Adrenal gland (tissue), 12 donors: ENCODE results near the gene GORAB. TPM values are rescaled to one million over a fixed set of nuclear protein-coding genes. Genes with fewer than 3 reads are reported as not detected.

ENCODE experiments used
- DNase-seq, 7 donors: peaks; one replicate each; pipeline ENCODE4 v3.0.0-alpha.2; 2019 to 2020
- H3K27ac ChIP-seq, 5 donors: fragments of 200-600 bp; sonication (generic) in 4 of 5; 1 replicate in 3 of 5; 2 replicates in 2 of 5; pipeline versions ENCODE4 v1.5.1 to v1.8.0; 2016 to 2020; ENCODE audit warnings: mild to moderate bottlenecking in 1 of 5
- H3K27me3 ChIP-seq: fragments of 200-600 bp; 2 replicates; pipeline ENCODE4 v1.8.0; 2021
- H3K36me3 ChIP-seq, 2 donors: fragments of 200-600 bp; replicated peaks in 1 of 2; 1 replicate in 1 of 2; 2 replicates in 1 of 2; pipeline versions ENCODE4 v1.5.1 to v1.8.0; 2018 to 2022
- H3K4me1 ChIP-seq, 2 donors: fragments of 200-600 bp; replicated peaks in 1 of 2; 1 replicate in 1 of 2; 2 replicates in 1 of 2; pipeline versions ENCODE4 v1.5.1 to v1.8.0; 2018 to 2021
- H3K4me3 ChIP-seq, 4 donors: fragments of 200-600 bp; sonication (generic) in 3 of 4; one replicate each; pipeline ENCODE4 v1.5.1; 2016 to 2018
- H3K9me3 ChIP-seq, 3 donors: fragments of 200-600 bp; sonication (generic) in 1 of 3; replicated peaks in 1 of 3; 1 replicate in 2 of 3; 2 replicates in 1 of 3; pipeline versions ENCODE4 v1.5.1 to v1.8.0; 2016 to 2021
- POLR2A ChIP-seq, 2 donors: fragments of 450-650 bp; IDR thresholded peaks; one replicate each; pipeline ENCODE4 v1.6.1; 2017; ENCODE audit warnings: antibody characterized with exemption in 2 of 2, mild to moderate bottlenecking in 2 of 2, moderate library complexity in 1 of 2
- WGBS, 4 donors: extraction: QIAGEN DNeasy Blood & Tissue Kit in 2 of 4; methylation state at CpG; one replicate each; pipeline versions ENCODE4 v1.1.5 to v1.1.7; 2013 to 2017; 5-methylcytosine and 5-hydroxymethylcytosine counted together
- intact Hi-C, 2 donors: fragments of 100-400 bp; cut with DNase I; formaldehyde crosslinking; loops; one replicate each; pipeline versions ENCODE4 v1.14.1 to v1.15.0; 2022 to 2023
- polyA plus RNA-seq, 3 donors: library from polyadenylated mRNA; stranded (reverse); fragments of 200-250 nt in 2 of 3; fragments of 350-450 nt in 1 of 3; fragmentation: Illumina TruSeq in 1 of 3; extraction: RNeasy Lipid Tissue Mini Kit (QIAGEN cat#74804) in 1 of 3; gene quantifications; one replicate each; pipeline ENCODE4 v1.2.3, GENCODE V29; 2013 to 2014
- total RNA-seq, 9 donors: library from RNA; depleted of rRNA in 4 of 9; stranded (reverse); fragments of >200 nt in 4 of 9; fragments of 120-200 nt in 1 of 9; fragmentation: NEBNext Ultra II Directional in 1 of 9; extraction: Animal tissue kit (Norgen Biotek cat#: 25700) in 1 of 9; gene quantifications; one replicate each; pipeline versions ENCODE4 v1.1.0 to v1.2.4, GENCODE V29; 2013 to 2023
- TF ChIP-seq, protein P1 (sequence below), 6 experiments: fragments of 450-650 bp in 4 of 6; fragments of 200-600 bp in 2 of 6; sonication (generic) in 1 of 6; IDR thresholded peaks; 1 replicate in 5 of 6; 2 replicates in 1 of 6; pipeline versions ENCODE4 v1.5.1 to v1.8.0; 2016 to 2021; ENCODE audit warnings: antibody characterized with exemption in 6 of 6, mild to moderate bottlenecking in 2 of 6, moderate library complexity in 1 of 6
- donor health status: healthy with polysubstance abuse.
- donor health status: Bipolar disorder and iron deficiency.
- donor health status: DM: yes; HTN: yes; CAD: no.
- donor health status: DM: no; HTN: no; CAD: no.
- donor health status: DM: no; HTN: no; CAD: no.
- donor health status: DM: yes; HTN: yes; CAD: no.

Gene GORAB
- total and polyA plus RNA-seq, 12 donors = 9.1 to 25.9 (median 15.9) TPM

DNA sequence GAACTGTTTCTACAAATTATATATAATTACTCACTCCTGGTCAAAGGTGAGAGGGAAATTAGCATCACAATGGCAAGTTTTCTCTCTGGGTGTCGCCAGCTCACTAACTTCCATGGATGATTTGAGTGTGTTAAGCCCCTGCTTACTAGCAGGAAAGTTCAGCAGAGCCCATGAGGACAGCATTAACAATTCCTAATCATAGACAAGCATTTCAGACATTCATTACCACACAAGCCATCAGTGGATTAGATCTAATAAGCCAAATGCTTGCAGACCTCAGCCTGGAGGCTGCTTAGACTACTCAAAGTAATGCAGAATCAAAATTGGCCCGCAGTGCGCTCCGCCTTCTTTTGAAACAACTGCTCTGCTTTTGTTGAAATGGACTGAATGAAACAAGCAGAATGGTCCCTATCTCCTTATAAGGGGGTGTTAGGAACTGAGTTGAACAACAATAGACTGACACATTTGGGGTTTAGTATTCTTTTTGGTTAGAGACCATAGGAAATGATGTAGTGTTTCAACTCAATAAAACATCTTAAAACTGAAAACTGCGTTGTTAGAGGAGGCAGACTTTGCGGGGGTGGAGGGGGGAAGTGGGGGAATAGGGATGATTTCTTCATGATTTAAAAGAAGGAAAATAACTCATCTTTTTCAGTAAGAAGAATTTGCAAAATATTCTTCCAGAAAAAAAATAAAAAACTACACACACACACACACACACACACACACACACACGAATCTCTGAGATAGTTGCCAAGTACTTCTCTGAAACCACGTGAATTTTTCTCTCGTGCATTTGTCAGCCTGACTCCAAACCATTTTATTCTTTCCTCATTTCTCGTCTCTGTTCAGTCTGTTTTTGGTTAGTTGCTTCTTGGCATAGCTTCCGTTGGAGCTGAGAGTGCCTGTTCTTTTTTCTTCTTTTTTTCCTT lies 54.6 kb downstream of the GORAB start:
- intact Hi-C loops = no loop called here
- H3K36me3 ChIP-seq = no peaks in the 10 kb centered on the region
- no peaks in the 10 kb centered on the region for H3K4me1 ChIP-seq
- H3K4me3 ChIP-seq = peak overlapping the region in 1 of 4 donors; percentile 10
- H3K9me3 ChIP-seq = no peaks in the 10 kb centered on the region
- TF ChIP-seq, protein P1, sequence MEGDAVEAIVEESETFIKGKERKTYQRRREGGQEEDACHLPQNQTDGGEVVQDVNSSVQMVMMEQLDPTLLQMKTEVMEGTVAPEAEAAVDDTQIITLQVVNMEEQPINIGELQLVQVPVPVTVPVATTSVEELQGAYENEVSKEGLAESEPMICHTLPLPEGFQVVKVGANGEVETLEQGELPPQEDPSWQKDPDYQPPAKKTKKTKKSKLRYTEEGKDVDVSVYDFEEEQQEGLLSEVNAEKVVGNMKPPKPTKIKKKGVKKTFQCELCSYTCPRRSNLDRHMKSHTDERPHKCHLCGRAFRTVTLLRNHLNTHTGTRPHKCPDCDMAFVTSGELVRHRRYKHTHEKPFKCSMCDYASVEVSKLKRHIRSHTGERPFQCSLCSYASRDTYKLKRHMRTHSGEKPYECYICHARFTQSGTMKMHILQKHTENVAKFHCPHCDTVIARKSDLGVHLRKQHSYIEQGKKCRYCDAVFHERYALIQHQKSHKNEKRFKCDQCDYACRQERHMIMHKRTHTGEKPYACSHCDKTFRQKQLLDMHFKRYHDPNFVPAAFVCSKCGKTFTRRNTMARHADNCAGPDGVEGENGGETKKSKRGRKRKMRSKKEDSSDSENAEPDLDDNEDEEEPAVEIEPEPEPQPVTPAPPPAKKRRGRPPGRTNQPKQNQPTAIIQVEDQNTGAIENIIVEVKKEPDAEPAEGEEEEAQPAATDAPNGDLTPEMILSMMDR (IDR thresholded peaks at IDR 0.05) = no peak
- TF ChIP-seq POLR2A (IDR thresholded peaks at IDR 0.05) = no peak
- H3K27me3 ChIP-seq = no peaks in the 10 kb centered on the region
- peak overlapping the region in 1 of 5 donors; percentile 1 for H3K27ac ChIP-seq
- DNase-seq = peak in 1 of 7 donors; percentile 31
- WGBS, 4 donors = 38 to 50% (median 49%) methylated on average over 11 of the region's 11 CpGs

DNA sequence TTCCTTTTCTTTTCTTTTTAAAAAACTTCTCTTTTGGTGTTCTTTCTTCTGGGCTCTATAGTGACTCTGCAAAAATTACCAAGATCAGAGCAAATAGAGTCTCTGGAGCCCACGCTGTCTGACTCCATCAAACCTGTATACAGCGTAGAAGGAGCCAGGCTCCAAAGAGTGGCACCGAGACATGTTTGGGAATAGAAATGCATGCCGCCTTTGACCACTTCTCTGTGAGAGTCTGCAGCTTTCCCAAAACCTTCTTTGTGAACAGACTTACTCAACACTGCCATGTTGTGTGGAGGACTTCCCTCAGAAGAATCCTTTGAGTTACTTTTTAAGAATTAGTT lies 55.3 kb downstream of the GORAB start:
- Histone ChIP-seq H3K9me3 (peaks cover 0 to under 1% (median 0%) of the 10 kb centered on the region in 3 donors), H3K27ac (peak overlapping the region in 1 of 5 donors; percentile 1), H3K36me3 (no peaks in the 10 kb centered on the region), H3K27me3 (no peaks in the 10 kb centered on the region), H3K4me3 (peak overlapping the region in 1 of 4 donors; percentile 10), H3K4me1 (no peaks in the 10 kb centered on the region)
- intact Hi-C loops = no loop called here
- no peak for DNase-seq
- TF ChIP-seq POLR2A (IDR thresholded peaks at IDR 0.05) = no peak
- TF ChIP-seq, protein P1 (IDR thresholded peaks at IDR 0.05) = no peak
- 83 to 88% (median 87%) methylated on average over 4 of the region's 4 CpGs for WGBS, 4 donors

DNA sequence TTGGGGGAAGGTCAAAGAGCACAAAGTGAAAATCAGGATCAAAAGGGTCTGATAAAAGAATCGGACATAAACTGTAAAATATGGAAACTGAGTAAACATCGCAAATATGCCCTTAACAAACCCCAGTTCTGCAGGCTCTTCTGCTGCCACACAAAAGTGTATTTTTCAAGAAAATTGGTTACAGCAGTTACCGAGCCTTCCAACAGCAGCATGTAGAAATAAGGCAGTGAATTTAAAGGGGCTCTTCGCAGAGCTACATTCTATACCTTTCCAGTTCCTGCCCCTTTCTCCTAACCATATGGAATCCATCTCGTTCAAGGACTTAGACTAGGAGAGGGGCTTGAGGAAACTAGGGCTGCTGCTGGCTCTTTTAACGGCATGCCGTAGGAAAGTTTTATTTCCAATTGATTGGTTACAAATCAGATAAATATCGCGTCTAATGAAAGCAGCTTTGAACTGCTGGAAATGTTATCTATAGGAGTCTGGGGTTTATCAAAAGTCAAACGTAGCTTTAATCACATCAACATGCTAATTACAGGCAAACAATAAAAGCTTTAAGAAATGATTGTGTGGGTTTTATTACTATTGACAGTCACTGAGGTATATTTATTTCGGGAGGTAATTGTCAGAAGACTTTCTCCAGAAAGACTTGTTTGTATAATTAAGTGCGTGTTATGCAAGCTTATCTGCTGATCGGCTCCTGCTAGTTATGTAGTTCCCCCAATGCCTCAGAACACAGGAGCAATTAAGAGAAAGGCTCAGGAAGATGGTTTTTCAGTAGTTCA lies 59.1 kb downstream of the GORAB start:
- intact Hi-C loops = no loop called here
- no peak for DNase-seq
- Histone ChIP-seq H3K4me1 (no peaks in the 10 kb centered on the region), H3K36me3 (no peaks in the 10 kb centered on the region), H3K27me3 (no peaks in the 10 kb centered on the region), H3K27ac (no peak overlapping the region), H3K4me3 (no peak overlapping the region), H3K9me3 (peaks cover 0 to 4% (median 2%) of the 10 kb centered on the region in 3 donors)
- no peak for TF ChIP-seq POLR2A (IDR thresholded peaks at IDR 0.05)
- TF ChIP-seq, protein P1 (IDR thresholded peaks at IDR 0.05) = no peak
- WGBS, 4 donors = 45 to 52% (median 48%) methylated on average over 13 of the region's 13 CpGs

- H3K27me3 ChIP-seq = no peaks in the 10 kb centered on the region
- 79 to 87% (median 84%) methylated on average over 2 of the region's 2 CpGs for WGBS, 4 donors
- no peak for DNase-seq
- no peak overlapping the region for H3K4me3 ChIP-seq
- no peaks in the 10 kb centered on the region for H3K4me1 ChIP-seq
- no peaks in the 10 kb centered on the region for H3K36me3 ChIP-seq
- no peak overlapping the region for H3K27ac ChIP-seq
- H3K9me3 ChIP-seq = peaks cover 0 to 12% (median 10%) of the 10 kb centered on the region in 3 donors
- intact Hi-C loops = no loop called here
- no peak for TF ChIP-seq POLR2A (IDR thresholded peaks at IDR 0.05)
- TF ChIP-seq, protein P1 (IDR thresholded peaks at IDR 0.05) = no peak
Observed at GRCh38 chr1:170592591-170593111, 60.7 kb downstream of the GORAB start.
